ENCODE results near the gene UFD1.

The UFD1 gene

GRCh38 chr22:19478901-19479354 is at the start of gene UFD1:
Gene UFD1 (minus strand): TSS chr22:19479193. CDS start chr22:19479085, 108 bp downstream.
- peak; percentile 56 to 66 (median 56) for DNase-seq (ENCODE audit: low read depth in 2 of 3, low spot score in 2 of 3)

GRCh38 chr22:19527861-19528417 is 48.9 kb upstream of the UFD1 start:
- no peak for DNase-seq (ENCODE audit: low read depth in 2 of 3, low spot score in 2 of 3)

GRCh38 chr22:19527321-19527721 is 48.3 kb upstream of the UFD1 start:
- DNase-seq (ENCODE audit: low read depth in 2 of 3, low spot score in 2 of 3) = no peak

- no peak for DNase-seq (ENCODE audit: low read depth in 2 of 3, low spot score in 2 of 3)
Observed at GRCh38 chr22:19526702-19527111, 47.7 kb upstream of the UFD1 start.

GRCh38 chr22:19526076-19526701 is 47.2 kb upstream of the UFD1 start:
- DNase-seq (ENCODE audit: low read depth in 2 of 3, low spot score in 2 of 3) = no peak

- no peak for DNase-seq (ENCODE audit: low read depth in 2 of 3, low spot score in 2 of 3)
Observed at GRCh38 chr22:19525666-19526065, 46.7 kb upstream of the UFD1 start.

- DNase-seq (ENCODE audit: low read depth in 2 of 3, low spot score in 2 of 3) = no peak
Observed at GRCh38 chr22:19525116-19525660, 46.2 kb upstream of the UFD1 start.

GRCh38 chr22:19524170-19525115 is 45.5 kb upstream of the UFD1 start, which contains the start of gene CLDN5:
Gene CLDN5 (minus strand): TSS chr22:19524410. CDS start chr22:19524255, 155 bp downstream.
- DNase-seq (ENCODE audit: low read depth in 2 of 3, low spot score in 2 of 3) = no peak

GRCh38 chr22:19523240-19524169 is 44.5 kb upstream of the UFD1 start:
- DNase-seq (ENCODE audit: low read depth in 2 of 3, low spot score in 2 of 3) = no peak

GRCh38 chr22:19522881-19523239 is 43.9 kb upstream of the UFD1 start:
- DNase-seq (ENCODE audit: low read depth in 2 of 3, low spot score in 2 of 3) = no peak

GRCh38 chr22:19522190-19522880 is 43.3 kb upstream of the UFD1 start:
- no peak for DNase-seq (ENCODE audit: low read depth in 2 of 3, low spot score in 2 of 3)

GRCh38 chr22:19520566-19521305 is 41.7 kb upstream of the UFD1 start:
- DNase-seq (ENCODE audit: low read depth in 2 of 3, low spot score in 2 of 3) = no peak

GRCh38 chr22:19520007-19520406 is 41.0 kb upstream of the UFD1 start:
- DNase-seq (ENCODE audit: low read depth in 2 of 3, low spot score in 2 of 3) = no peak

GRCh38 chr22:19519041-19519926 is 40.3 kb upstream of the UFD1 start:
- DNase-seq (ENCODE audit: low read depth in 2 of 3, low spot score in 2 of 3) = no peak

GRCh38 chr22:19518635-19519034 is 39.6 kb upstream of the UFD1 start:
- DNase-seq (ENCODE audit: low read depth in 2 of 3, low spot score in 2 of 3) = no peak

- no peak for DNase-seq (ENCODE audit: low read depth in 2 of 3, low spot score in 2 of 3)
Observed at GRCh38 chr22:19517919-19518611, 39.1 kb upstream of the UFD1 start.

GRCh38 chr22:19517171-19517500 is 38.1 kb upstream of the UFD1 start:
- no peak for DNase-seq (ENCODE audit: low read depth in 2 of 3, low spot score in 2 of 3)
